ENCODE results near the gene FARP1. TPM values are rescaled to one million over a fixed set of nuclear protein-coding genes. Genes with fewer than 3 reads are reported as not detected.

FARP1 gene
- total and polyA plus RNA-seq, 2 of the 8 experiments (the other 6 are each of a cell fraction or from before 2014, with no cell fraction given): 24.7 to 104 TPM

GRCh38 chr13:98198683-98199082, 55.8 kb downstream of the FARP1 start (continued):
- TF ChIP-seq SAP30 (IDR thresholded peaks at IDR 0.05; ENCODE audit: insufficient read depth, insufficient replicate concordance, low read length): no peak
- no peak for TF ChIP-seq FOSL1 (IDR thresholded peaks at IDR 0.05; ENCODE audit: insufficient read depth, low read depth, low read length)

All from H1 (cell line).